Parathyroid adenoma (tissue), 2 donors: Measurements from ENCODE around the gene BRME1.

Experiments
- H2AFZ ChIP-seq: fragments of 300-600 bp; sonication (generic); one replicate; pipeline ENCODE4 v1.7.0; 2017; ENCODE audit warnings: antibody characterized with exemption, mild to moderate bottlenecking
- H3K27ac ChIP-seq: fragments of 300-600 bp; sonication (generic); one replicate; pipeline ENCODE4 v1.7.0; 2017
- H3K27me3 ChIP-seq: fragments of 300-600 bp; sonication (generic); one replicate; pipeline ENCODE4 v1.7.0; 2017; ENCODE audit warnings: low read length; ENCODE audit not compliant: control insufficient read depth, insufficient read depth
- H3K36me3 ChIP-seq: fragments of 300-600 bp; sonication (generic); one replicate; pipeline ENCODE4 v1.7.0; 2017; ENCODE audit warnings: low read length; ENCODE audit not compliant: control insufficient read depth, insufficient read depth
- H3K4me1 ChIP-seq: fragments of 300-600 bp; sonication (generic); one replicate; pipeline ENCODE4 v1.7.0; 2017; ENCODE audit warnings: control low read depth
- H3K4me2 ChIP-seq: fragments of 300-600 bp; sonication (generic); one replicate; pipeline ENCODE4 v1.7.0; 2017; ENCODE audit warnings: low read length
- H3K4me3 ChIP-seq: fragments of 300-600 bp; sonication (generic); one replicate; pipeline ENCODE4 v1.7.0; 2017; ENCODE audit warnings: low read depth, low read length
- H3K79me2 ChIP-seq: fragments of 300-600 bp; sonication (generic); one replicate; pipeline ENCODE4 v1.7.0; 2017; ENCODE audit warnings: control low read depth
- H3K9ac ChIP-seq: fragments of 300-600 bp; sonication (generic); one replicate; pipeline ENCODE4 v1.7.0; 2017; ENCODE audit warnings: mild to moderate bottlenecking
- H3K9me3 ChIP-seq: fragments of 300-600 bp; sonication (generic); one replicate; pipeline ENCODE4 v1.7.0; 2017; ENCODE audit warnings: low read length; ENCODE audit not compliant: control insufficient read depth
- TF ChIP-seq, protein P1 (sequence below): fragments of 300-600 bp; sonication (generic); IDR thresholded peaks from one replicate; pipeline ENCODE4 v1.7.0; 2017; ENCODE audit warnings: antibody characterized with exemption, mild to moderate bottlenecking
- donor health status: primary hyperparathyroidism.

Gene BRME1

DNA sequence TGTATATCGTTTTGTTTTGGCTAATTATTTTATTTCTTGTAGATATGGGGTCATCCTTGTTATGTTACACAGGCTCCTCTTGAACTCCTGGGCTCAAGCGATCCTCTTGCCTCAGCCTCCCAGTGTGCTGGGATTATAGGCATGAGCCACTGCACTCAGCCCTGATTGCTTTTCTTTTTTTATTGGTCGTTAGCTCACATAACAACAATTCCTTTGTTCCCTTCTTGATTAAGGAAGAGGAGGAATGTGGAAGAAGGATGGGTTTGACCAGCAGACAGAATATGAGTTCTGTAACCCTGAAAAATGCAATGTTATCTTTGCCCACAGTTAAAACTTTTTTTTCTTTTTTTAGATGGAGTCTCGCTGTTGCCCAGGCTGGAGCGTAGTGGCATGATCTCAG is 11.4 kb downstream of the BRME1 start:
- Histone ChIP-seq H3K4me3 (no peak overlapping the region), H3K36me3 (no peaks in the 10 kb centered on the region), H3K27me3 (no peaks in the 10 kb centered on the region), H3K4me2 (no peak overlapping the region), H2AFZ (no peak overlapping the region), H3K9ac (no peak overlapping the region), H3K4me1 (no peaks in the 10 kb centered on the region), H3K79me2 (no peaks in the 10 kb centered on the region), H3K27ac (no peak overlapping the region), H3K9me3 (no peaks in the 10 kb centered on the region)
- TF ChIP-seq, protein P1, sequence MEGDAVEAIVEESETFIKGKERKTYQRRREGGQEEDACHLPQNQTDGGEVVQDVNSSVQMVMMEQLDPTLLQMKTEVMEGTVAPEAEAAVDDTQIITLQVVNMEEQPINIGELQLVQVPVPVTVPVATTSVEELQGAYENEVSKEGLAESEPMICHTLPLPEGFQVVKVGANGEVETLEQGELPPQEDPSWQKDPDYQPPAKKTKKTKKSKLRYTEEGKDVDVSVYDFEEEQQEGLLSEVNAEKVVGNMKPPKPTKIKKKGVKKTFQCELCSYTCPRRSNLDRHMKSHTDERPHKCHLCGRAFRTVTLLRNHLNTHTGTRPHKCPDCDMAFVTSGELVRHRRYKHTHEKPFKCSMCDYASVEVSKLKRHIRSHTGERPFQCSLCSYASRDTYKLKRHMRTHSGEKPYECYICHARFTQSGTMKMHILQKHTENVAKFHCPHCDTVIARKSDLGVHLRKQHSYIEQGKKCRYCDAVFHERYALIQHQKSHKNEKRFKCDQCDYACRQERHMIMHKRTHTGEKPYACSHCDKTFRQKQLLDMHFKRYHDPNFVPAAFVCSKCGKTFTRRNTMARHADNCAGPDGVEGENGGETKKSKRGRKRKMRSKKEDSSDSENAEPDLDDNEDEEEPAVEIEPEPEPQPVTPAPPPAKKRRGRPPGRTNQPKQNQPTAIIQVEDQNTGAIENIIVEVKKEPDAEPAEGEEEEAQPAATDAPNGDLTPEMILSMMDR: no peak

DNA sequence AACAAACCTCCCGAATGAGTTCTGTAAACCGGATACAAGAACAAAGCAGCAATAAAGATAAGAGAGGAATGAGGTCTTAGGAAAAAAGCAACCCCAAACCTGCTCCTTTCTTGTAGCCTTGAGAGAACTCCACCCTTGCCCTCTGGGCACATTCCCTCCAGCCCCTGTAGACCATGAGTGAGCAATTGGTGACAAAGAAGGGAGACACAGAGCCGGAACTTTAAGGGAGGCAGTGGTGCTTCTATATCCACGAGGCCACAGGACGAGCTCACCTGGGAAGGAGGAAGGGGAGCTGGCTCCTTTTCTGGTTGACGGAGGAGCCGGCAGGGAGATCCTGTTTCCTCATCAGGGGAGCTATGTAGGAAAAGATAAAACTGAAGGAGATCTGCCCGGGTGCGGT is 13.0 kb downstream of the BRME1 start:
- Histone ChIP-seq H3K27me3 (no peaks in the 10 kb centered on the region), H3K27ac (no peak overlapping the region), H3K4me3 (no peak overlapping the region), H3K9me3 (no peaks in the 10 kb centered on the region), H2AFZ (no peak overlapping the region), H3K4me1 (no peaks in the 10 kb centered on the region), H3K36me3 (no peaks in the 10 kb centered on the region), H3K9ac (no peak overlapping the region), H3K4me2 (no peak overlapping the region), H3K79me2 (no peaks in the 10 kb centered on the region)
- TF ChIP-seq, protein P1: no peak

DNA sequence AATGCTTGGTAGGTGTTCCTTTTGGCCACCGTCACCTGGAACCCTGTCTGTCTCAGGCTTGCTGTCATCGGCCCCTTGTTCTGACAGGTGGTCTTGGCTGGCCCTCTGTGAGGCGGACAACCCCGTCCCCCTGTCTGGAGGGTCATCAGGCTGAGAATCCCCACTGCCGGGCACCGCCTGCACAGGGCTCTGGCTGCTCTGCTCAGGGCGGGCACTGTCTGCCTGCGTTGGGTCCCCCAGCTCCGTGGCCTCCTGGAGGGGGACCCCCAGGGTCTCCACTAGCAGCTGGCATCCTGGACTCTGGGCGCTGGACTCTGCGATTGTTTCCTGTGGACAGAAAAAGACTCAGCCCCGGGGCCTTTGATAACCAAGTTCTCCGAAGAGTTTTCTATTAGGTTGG is 15.8 kb downstream of the BRME1 start:
- TF ChIP-seq, protein P1: no peak
- H3K4me1 ChIP-seq: no peaks in the 10 kb centered on the region
- H3K9ac ChIP-seq: no peak overlapping the region
- H3K36me3 ChIP-seq: no peaks in the 10 kb centered on the region
- H3K27ac ChIP-seq: no peak overlapping the region
- H3K4me2 ChIP-seq: no peak overlapping the region
- no peak overlapping the region for H2AFZ ChIP-seq
- H3K27me3 ChIP-seq: no peaks in the 10 kb centered on the region
- H3K4me3 ChIP-seq: no peak overlapping the region
- H3K79me2 ChIP-seq: no peaks in the 10 kb centered on the region
- H3K9me3 ChIP-seq: no peaks in the 10 kb centered on the region

DNA sequence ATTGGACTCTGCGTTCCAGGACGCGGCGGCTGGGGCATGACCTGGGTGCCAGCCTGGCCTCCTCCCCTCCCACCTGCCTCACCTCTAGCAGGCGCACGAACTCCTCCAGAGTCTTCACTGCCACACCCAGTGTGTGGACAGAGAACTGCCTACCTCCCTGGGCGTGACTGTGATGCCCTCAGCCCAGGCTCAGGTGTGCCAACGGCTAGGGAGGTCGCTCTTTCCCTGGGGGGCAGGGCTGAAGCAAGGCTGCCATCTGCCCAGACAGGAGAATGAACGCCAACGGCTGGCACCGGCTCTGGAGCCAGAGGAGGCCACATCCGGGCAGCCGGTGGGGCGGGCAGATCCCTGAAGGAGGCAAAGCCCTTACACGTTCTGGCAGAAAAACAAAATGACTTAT is 17.6 kb downstream of the BRME1 start:
- Histone ChIP-seq H3K9ac (no peak overlapping the region), H3K9me3 (no peaks in the 10 kb centered on the region), H3K4me2 (no peak overlapping the region), H3K36me3 (no peaks in the 10 kb centered on the region), H3K27ac (no peak overlapping the region), H3K27me3 (no peaks in the 10 kb centered on the region), H3K4me3 (no peak overlapping the region), H3K4me1 (no peaks in the 10 kb centered on the region), H2AFZ (no peak overlapping the region), H3K79me2 (no peaks in the 10 kb centered on the region)
- TF ChIP-seq, protein P1: no peak

DNA sequence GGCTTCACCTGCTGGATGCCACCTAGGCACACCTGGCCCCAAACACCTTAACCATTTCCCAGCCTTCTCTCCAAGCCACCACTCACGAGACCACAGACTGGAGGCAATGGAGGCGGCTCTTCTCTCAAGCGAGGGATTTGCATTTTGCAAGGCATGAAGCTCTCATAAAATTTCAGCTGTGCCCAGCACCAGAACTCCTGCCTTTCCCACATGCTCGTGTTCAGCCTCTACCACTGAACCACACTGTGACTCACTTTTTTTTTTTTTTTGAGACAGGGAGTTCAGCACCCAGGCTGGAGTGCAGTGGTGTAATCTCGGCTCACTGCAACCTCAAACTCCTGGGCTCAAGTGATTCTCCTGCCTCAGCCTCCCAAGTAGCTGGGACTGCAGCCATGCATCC is 18.4 kb downstream of the BRME1 start:
- Histone ChIP-seq H3K36me3 (no peaks in the 10 kb centered on the region), H3K27me3 (no peaks in the 10 kb centered on the region), H3K9me3 (no peaks in the 10 kb centered on the region), H3K9ac (no peak overlapping the region), H3K27ac (no peak overlapping the region), H2AFZ (no peak overlapping the region), H3K4me1 (no peaks in the 10 kb centered on the region), H3K4me2 (no peak overlapping the region), H3K4me3 (no peak overlapping the region), H3K79me2 (no peaks in the 10 kb centered on the region)
- TF ChIP-seq, protein P1: no peak
